ENCODE results near the gene AFF4. TPM values are rescaled to one million over a fixed set of nuclear protein-coding genes. Genes with fewer than 3 reads are reported as not detected.

Gene AFF4
- total RNA-seq, 1 experiment from 2014 or later: 85.3 TPM

DNA sequence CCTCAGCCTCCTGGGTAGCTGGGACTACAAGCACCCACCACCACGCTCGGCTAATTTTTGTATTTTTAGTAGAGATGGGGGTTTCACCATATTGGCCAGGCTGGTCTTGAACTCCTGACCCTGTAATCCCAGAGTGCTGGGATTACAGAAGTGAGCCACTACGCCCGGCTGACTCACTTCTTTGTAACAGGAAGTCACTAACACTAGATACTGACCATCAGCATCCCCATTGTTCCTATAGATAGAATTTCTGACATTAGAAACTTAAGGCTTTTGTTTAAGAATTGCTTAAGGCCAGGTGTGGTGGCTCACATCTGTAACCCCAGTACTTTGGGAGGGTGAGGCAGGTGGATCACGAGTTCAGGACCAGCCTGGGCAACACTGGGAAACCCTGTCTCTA is 47.8 kb downstream of the AFF4 start:
- H3K36me3 ChIP-seq (ENCODE audit: insufficient read depth, low read length, poor library complexity, severe bottlenecking): peaks cover 24% of the 10 kb centered on the region
- POLR2A ChIA-PET (ENCODE audit: low non-redundant PET): no interaction called here

DNA sequence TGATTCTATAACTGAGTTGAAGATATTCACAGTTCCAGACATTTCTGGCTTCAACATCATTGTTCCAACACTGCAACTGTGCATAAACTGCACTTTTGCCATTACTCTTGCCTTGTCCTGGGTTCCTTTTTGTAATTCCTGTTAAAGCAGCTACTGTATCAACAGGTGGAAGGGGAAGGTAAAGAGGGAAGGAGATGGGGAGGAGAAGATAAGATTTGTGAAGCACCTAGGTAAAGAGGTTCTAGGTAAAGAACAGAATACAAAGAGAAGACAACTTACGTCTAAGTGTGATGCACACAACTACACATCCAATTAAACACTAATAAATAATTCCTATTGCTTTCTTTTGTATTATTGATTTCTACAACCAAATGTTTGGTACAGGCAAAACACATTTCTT is 53.7 kb downstream of the AFF4 start:
- Histone ChIP-seq H3K4me3 (ENCODE audit: low read depth, low read length, poor library complexity, severe bottlenecking) (no peak overlapping the region), H3K36me3 (ENCODE audit: insufficient read depth, low read length, poor library complexity, severe bottlenecking) (peaks cover 17% of the 10 kb centered on the region), H3K4me1 (ENCODE audit: insufficient read depth, low read length, poor library complexity, severe bottlenecking) (no peaks in the 10 kb centered on the region), H3K9me3 (ENCODE audit: low read depth, low read length, poor library complexity, severe bottlenecking) (no peaks in the 10 kb centered on the region), H3K27ac (ENCODE audit: low read depth, low read length, poor library complexity, severe bottlenecking) (no peak overlapping the region), H3K27me3 (replicated peaks; ENCODE audit: insufficient read depth, low read depth, low read length, poor library complexity) (no peaks in the 10 kb centered on the region)
- no TSS peak for BruUV-seq (replicated peaks)
- no peak for TF ChIP-seq EZH2 (IDR thresholded peaks at IDR 0.05; ENCODE audit: borderline replicate concordance, low read depth, low read length, poor library complexity, severe bottlenecking)
- TF ChIP-seq, protein P1, sequence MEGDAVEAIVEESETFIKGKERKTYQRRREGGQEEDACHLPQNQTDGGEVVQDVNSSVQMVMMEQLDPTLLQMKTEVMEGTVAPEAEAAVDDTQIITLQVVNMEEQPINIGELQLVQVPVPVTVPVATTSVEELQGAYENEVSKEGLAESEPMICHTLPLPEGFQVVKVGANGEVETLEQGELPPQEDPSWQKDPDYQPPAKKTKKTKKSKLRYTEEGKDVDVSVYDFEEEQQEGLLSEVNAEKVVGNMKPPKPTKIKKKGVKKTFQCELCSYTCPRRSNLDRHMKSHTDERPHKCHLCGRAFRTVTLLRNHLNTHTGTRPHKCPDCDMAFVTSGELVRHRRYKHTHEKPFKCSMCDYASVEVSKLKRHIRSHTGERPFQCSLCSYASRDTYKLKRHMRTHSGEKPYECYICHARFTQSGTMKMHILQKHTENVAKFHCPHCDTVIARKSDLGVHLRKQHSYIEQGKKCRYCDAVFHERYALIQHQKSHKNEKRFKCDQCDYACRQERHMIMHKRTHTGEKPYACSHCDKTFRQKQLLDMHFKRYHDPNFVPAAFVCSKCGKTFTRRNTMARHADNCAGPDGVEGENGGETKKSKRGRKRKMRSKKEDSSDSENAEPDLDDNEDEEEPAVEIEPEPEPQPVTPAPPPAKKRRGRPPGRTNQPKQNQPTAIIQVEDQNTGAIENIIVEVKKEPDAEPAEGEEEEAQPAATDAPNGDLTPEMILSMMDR (conservative IDR thresholded peaks at IDR 0.05; ENCODE audit: low read depth, low read length): no peak
- CTCF ChIA-PET: no interaction called here
- POLR2A ChIA-PET (ENCODE audit: low non-redundant PET): no interaction called here
- intact Hi-C loops (cut with micrococcal nuclease; ENCODE audit: unreplicated experiment): no loop called here
- no peak for DNase-seq (ENCODE audit: low spot score)

More for the DNA sequence above, 47.8 kb downstream of the AFF4 start:
- no peak for TF ChIP-seq EZH2 (IDR thresholded peaks at IDR 0.05; ENCODE audit: borderline replicate concordance, low read depth, low read length, poor library complexity, severe bottlenecking)
- TF ChIP-seq, protein P1 (conservative IDR thresholded peaks at IDR 0.05; ENCODE audit: low read depth, low read length): no peak
- no peaks in the 10 kb centered on the region for H3K9me3 ChIP-seq (ENCODE audit: low read depth, low read length, poor library complexity, severe bottlenecking)
- intact Hi-C loops (cut with micrococcal nuclease; ENCODE audit: unreplicated experiment): no loop called here
- DNase-seq (ENCODE audit: low spot score): no peak
- no peak overlapping the region for H3K4me3 ChIP-seq (ENCODE audit: low read depth, low read length, poor library complexity, severe bottlenecking)
- BruUV-seq (replicated peaks): no TSS peak
- CTCF ChIA-PET: no interaction called here
- H3K4me1 ChIP-seq (ENCODE audit: insufficient read depth, low read length, poor library complexity, severe bottlenecking): no peaks in the 10 kb centered on the region
- H3K27me3 ChIP-seq (replicated peaks; ENCODE audit: insufficient read depth, low read depth, low read length, poor library complexity): no peaks in the 10 kb centered on the region
- no peak overlapping the region for H3K27ac ChIP-seq (ENCODE audit: low read depth, low read length, poor library complexity, severe bottlenecking)

DNA sequence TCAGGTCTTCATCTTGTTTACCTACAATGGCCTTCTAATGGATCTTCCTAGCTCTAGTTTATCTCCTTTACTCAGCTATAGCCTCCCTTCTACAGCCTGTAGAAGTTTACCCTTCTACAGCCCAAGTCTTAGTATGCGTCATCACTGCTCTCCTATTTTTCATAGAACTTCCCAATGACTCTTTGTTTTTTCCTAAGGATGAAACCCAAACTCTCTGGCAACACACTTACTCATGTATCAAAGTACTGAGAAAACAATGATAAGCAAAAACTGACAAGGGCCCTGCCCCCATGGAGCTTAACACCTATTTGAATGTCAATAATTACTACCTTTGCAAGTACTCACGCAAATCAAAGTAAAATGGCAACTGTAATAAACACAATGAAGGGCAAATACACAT is 56.3 kb downstream of the AFF4 start:
- intact Hi-C loops (cut with micrococcal nuclease; ENCODE audit: unreplicated experiment): no loop called here
- no peak overlapping the region for H3K4me3 ChIP-seq (ENCODE audit: low read depth, low read length, poor library complexity, severe bottlenecking)
- TF ChIP-seq EZH2 (IDR thresholded peaks at IDR 0.05; ENCODE audit: borderline replicate concordance, low read depth, low read length, poor library complexity, severe bottlenecking): no peak
- TF ChIP-seq, protein P1 (conservative IDR thresholded peaks at IDR 0.05; ENCODE audit: low read depth, low read length): no peak
- CTCF ChIA-PET: no interaction called here
- no peaks in the 10 kb centered on the region for H3K27me3 ChIP-seq (replicated peaks; ENCODE audit: insufficient read depth, low read depth, low read length, poor library complexity)
- BruUV-seq (replicated peaks): no TSS peak
- H3K9me3 ChIP-seq (ENCODE audit: low read depth, low read length, poor library complexity, severe bottlenecking): no peaks in the 10 kb centered on the region
- DNase-seq (ENCODE audit: low spot score): no peak
- POLR2A ChIA-PET (ENCODE audit: low non-redundant PET): no interaction called here
- no peak overlapping the region for H3K27ac ChIP-seq (ENCODE audit: low read depth, low read length, poor library complexity, severe bottlenecking)
- H3K4me1 ChIP-seq (ENCODE audit: insufficient read depth, low read length, poor library complexity, severe bottlenecking): no peaks in the 10 kb centered on the region
- H3K36me3 ChIP-seq (ENCODE audit: insufficient read depth, low read length, poor library complexity, severe bottlenecking): no peaks in the 10 kb centered on the region

All from A673 (cell line).